Measurements from ENCODE around the gene PURB. TPM values are rescaled to one million over a fixed set of nuclear protein-coding genes. Genes with fewer than 3 reads are reported as not detected.
A peak's percentile ranks its signal among the peaks of the same experiment; 100 is the strongest.

PURB gene
- total and polyA plus RNA-seq, 2 experiments from 2014 or later: 3.1 to 27.1 TPM

DNA sequence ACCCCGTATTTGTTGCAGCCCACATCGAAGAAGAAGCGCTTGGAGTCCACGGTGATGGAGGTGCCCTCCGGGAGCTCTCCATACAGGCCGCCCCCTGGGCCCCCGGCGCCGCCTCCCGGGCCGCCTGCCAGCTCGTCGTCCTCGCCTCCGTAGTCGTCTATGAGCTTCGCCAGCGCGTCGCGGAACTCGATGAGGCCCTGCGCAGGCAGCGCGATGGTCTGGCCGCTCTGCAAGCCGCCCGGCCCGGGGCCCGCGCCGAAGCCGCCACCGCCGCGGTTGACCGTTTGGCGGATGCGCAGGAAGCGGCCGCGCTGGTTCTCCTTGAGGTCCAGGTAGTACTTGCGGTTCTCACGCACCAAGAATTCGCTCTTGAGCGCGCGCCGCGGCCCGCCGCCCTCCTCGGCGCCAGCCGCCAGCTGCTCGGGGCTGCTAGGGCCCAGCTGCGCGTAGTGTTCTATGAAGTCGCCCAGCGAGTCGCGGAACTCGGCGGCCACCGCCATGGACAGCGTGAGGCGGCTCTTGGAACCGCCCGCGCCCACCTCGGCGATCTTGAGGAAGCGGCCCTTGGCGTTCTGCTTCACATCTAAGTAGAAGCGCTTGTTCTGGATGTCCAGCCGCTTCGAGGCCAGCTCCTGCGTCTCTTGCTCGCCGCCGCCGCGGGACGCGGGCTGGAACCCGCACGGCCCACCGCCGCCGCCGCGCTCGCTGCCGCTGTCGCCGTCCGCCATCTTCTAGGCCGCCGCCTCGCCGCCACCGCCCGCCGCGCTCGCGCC lies 523 bp downstream of the PURB start:
- TF ChIP-seq, protein P1, sequence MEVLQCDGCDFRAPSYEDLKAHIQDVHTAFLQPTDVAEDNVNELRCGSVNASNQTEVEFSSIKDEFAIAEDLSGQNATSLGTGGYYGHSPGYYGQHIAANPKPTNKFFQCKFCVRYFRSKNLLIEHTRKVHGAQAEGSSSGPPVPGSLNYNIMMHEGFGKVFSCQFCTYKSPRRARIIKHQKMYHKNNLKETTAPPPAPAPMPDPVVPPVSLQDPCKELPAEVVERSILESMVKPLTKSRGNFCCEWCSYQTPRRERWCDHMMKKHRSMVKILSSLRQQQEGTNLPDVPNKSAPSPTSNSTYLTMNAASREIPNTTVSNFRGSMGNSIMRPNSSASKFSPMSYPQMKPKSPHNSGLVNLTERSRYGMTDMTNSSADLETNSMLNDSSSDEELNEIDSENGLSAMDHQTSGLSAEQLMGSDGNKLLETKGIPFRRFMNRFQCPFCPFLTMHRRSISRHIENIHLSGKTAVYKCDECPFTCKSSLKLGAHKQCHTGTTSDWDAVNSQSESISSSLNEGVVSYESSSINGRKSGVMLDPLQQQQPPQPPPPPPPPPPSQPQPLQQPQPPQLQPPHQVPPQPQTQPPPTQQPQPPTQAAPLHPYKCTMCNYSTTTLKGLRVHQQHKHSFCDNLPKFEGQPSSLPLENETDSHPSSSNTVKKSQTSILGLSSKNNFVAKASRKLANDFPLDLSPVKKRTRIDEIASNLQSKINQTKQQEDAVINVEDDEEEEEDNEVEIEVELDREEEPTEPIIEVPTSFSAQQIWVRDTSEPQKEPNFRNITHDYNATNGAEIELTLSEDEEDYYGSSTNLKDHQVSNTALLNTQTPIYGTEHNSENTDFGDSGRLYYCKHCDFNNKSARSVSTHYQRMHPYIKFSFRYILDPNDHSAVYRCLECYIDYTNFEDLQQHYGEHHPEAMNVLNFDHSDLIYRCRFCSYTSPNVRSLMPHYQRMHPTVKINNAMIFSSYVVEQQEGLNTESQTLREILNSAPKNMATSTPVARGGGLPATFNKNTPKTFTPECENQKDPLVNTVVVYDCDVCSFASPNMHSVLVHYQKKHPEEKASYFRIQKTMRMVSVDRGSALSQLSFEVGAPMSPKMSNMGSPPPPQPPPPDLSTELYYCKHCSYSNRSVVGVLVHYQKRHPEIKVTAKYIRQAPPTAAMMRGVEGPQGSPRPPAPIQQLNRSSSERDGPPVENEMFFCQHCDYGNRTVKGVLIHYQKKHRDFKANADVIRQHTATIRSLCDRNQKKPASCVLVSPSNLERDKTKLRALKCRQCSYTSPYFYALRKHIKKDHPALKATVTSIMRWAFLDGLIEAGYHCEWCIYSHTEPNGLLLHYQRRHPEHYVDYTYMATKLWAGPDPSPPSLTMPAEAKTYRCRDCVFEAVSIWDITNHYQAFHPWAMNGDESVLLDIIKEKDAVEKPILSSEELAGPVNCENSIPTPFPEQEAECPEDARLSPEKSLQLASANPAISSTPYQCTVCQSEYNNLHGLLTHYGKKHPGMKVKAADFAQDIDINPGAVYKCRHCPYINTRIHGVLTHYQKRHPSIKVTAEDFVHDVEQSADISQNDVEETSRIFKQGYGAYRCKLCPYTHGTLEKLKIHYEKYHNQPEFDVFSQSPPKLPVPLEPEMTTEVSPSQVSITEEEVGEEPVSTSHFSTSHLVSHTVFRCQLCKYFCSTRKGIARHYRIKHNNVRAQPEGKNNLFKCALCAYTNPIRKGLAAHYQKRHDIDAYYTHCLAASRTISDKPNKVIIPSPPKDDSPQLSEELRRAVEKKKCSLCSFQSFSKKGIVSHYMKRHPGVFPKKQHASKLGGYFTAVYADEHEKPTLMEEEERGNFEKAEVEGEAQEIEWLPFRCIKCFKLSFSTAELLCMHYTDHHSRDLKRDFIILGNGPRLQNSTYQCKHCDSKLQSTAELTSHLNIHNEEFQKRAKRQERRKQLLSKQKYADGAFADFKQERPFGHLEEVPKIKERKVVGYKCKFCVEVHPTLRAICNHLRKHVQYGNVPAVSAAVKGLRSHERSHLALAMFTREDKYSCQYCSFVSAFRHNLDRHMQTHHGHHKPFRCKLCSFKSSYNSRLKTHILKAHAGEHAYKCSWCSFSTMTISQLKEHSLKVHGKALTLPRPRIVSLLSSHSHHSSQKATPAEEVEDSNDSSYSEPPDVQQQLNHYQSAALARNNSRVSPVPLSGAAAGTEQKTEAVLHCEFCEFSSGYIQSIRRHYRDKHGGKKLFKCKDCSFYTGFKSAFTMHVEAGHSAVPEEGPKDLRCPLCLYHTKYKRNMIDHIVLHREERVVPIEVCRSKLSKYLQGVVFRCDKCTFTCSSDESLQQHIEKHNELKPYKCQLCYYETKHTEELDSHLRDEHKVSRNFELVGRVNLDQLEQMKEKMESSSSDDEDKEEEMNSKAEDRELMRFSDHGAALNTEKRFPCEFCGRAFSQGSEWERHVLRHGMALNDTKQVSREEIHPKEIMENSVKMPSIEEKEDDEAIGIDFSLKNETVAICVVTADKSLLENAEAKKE (CRISPR knock-in tag; IDR thresholded peaks at IDR 0.05): no peak
- TF ChIP-seq ZNF331 (CRISPR knock-in tag; IDR thresholded peaks at IDR 0.05; ENCODE audit: low read depth) (no peak), STAT1 (IDR thresholded peaks at IDR 0.05; ENCODE audit: unreplicated experiment) (no peak), ZNF114 (CRISPR knock-in tag; IDR thresholded peaks at IDR 0.05) (no peak)
- DNase-seq (ENCODE audit: low spot score) (peak; percentile 57), ATAC-seq (peak; percentile 45)
- peaks cover 32% of the 10 kb centered on the region; the same call in 2 of the 3 replicates for H3K4me1 Mint-ChIP-seq
- H3K27me3 Mint-ChIP-seq (ENCODE audit: insufficient read depth, low read depth, poor library complexity): peaks cover 11% of the 10 kb centered on the region
- H3K9me2 ChIP-seq (ENCODE audit: insufficient read depth): no peaks in the 10 kb centered on the region
- peak overlapping the region; percentile 88 for H3K27ac Mint-ChIP-seq
- H3K27ac ChIP-seq (ENCODE audit: low read depth): peak overlapping the region; percentile 84; the same call in 1 of the 2 replicates
- H3K4me3 ChIP-seq: peak overlapping the region; percentile 98
- H3K4me2 ChIP-seq: peak overlapping the region; percentile 85
- H3K27me3 ChIP-seq (ENCODE audit: insufficient read depth): no peaks in the 10 kb centered on the region
- H3K4me3 Mint-ChIP-seq: peak overlapping the region; percentile 92
- H3K4me1 ChIP-seq (ENCODE audit: insufficient read depth): peaks cover 29% of the 10 kb centered on the region
- H4K20me1 ChIP-seq (replicated peaks; ENCODE audit: insufficient read depth): peaks cover 29% of the 10 kb centered on the region
- H3K9me3 Mint-ChIP-seq: peaks cover 4% of the 10 kb centered on the region; the same call in 1 of the 3 replicates
- peaks cover 13% of the 10 kb centered on the region; the same call in 1 of the 2 replicates for H3F3A ChIP-seq (replicated peaks; ENCODE audit: low read depth)
- peaks cover 24% of the 10 kb centered on the region for H3K36me3 Mint-ChIP-seq (ENCODE audit: low read depth)
- peaks cover 54% of the 10 kb centered on the region for H3K79me2 ChIP-seq (replicated peaks; ENCODE audit: insufficient read depth)
- peaks cover 5% of the 10 kb centered on the region; the same call in 1 of the 2 replicates for H3K36me3 ChIP-seq (ENCODE audit: insufficient read depth)
- peak overlapping the region; percentile 53; the same call in 1 of the 2 replicates for H2AFZ ChIP-seq

Data from GM23338 (cell line).